Measurements from ENCODE around the gene GLS2. TPM values are rescaled to one million over a fixed set of nuclear protein-coding genes. Genes with fewer than 3 reads are reported as not detected.

The GLS2 gene
- total RNA-seq, 1 experiment from 2014 or later, result 1.3 TPM

DNA sequence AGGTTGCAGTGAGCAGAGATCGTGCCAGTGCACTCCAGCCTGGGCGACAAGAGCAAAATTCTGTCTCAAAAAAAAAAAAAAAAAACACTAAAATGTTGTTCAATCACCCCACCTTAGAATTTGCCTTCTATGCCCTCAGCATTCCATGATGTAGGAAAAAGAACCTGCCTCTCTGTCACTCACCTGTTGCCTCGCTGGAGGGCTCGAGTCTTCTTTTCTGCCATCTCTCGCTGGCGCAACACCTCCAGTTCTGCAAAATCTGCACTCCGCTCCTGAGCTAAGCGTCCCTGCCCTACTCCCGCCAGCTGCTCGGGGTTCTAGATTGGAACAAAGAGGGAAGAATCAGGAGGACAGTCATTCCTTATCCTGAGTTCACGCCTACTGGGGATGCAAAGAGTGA, 56.7 kb downstream of the GLS2 start:
- Histone ChIP-seq H3K27me3 (ENCODE audit: control insufficient read depth, insufficient read depth, low read length) (no peaks in the 10 kb centered on the region), H3K4me1 (ENCODE audit: control insufficient read depth, insufficient read depth, low read length) (no peaks in the 10 kb centered on the region), H3K36me3 (ENCODE audit: control insufficient read depth, insufficient read depth, low read length) (peaks cover 4% of the 10 kb centered on the region; the same call in 1 of the 2 replicates), H3K9me3 (ENCODE audit: control insufficient read depth, insufficient read depth, low read depth, low read length) (no peaks in the 10 kb centered on the region), H3K27ac (ENCODE audit: low read length) (no peak overlapping the region), H3K4me3 (ENCODE audit: low read depth in 2 of 2, low read length in 2 of 2) (no peak overlapping the region)
- TF ChIP-seq TCF7L2 (IDR thresholded peaks at IDR 0.05; ENCODE audit: low read depth, low read length), result no peak
- no peak for TF ChIP-seq POLR2AphosphoS5 (IDR thresholded peaks at IDR 0.05; ENCODE audit: low read depth, low read length)
- TF ChIP-seq CTCF (IDR thresholded peaks at IDR 0.05), result no peak
- no peak for TF ChIP-seq SIN3A (IDR thresholded peaks at IDR 0.05; ENCODE audit: borderline replicate concordance, insufficient read depth, low read depth, low read length)
- TF ChIP-seq REST (IDR thresholded peaks at IDR 0.05; ENCODE audit: insufficient read depth in 1 of 2, low read depth in 2 of 2, low read length in 1 of 2), result no peak
- DNase-seq (ENCODE audit: low read depth, low spot score) (no peak), ATAC-seq (no peak)
- POLR2A ChIA-PET, result no interaction called here
- CTCF ChIA-PET, result no interaction called here
- intact Hi-C loops (cut with micrococcal nuclease; ENCODE audit: unreplicated experiment) (no loop called here), in situ Hi-C loops (cut with HindIII; ENCODE audit: low pct_unique_long_range_greater_than_20kb, low sequenced_read_pairs) (no loop called here)
- BruUV-seq (replicated peaks), result no TSS peak

- ATAC-seq (no peak), DNase-seq (ENCODE audit: low read depth, low spot score) (no peak)
- intact Hi-C loops (cut with micrococcal nuclease; ENCODE audit: unreplicated experiment) (no loop called here), in situ Hi-C loops (cut with HindIII; ENCODE audit: low pct_unique_long_range_greater_than_20kb, low sequenced_read_pairs) (no loop called here)
- H3K4me3 ChIP-seq (ENCODE audit: low read depth in 2 of 2, low read length in 2 of 2), result no peak overlapping the region
- H3K36me3 ChIP-seq (ENCODE audit: control insufficient read depth, insufficient read depth, low read length), result peaks cover 13% of the 10 kb centered on the region
- no peaks in the 10 kb centered on the region for H3K27me3 ChIP-seq (ENCODE audit: control insufficient read depth, insufficient read depth, low read length)
- H3K9me3 ChIP-seq (ENCODE audit: control insufficient read depth, insufficient read depth, low read depth, low read length), result no peaks in the 10 kb centered on the region
- no peaks in the 10 kb centered on the region for H3K4me1 ChIP-seq (ENCODE audit: control insufficient read depth, insufficient read depth, low read length)
- CTCF ChIA-PET, result no interaction called here
- no peak overlapping the region for H3K27ac ChIP-seq (ENCODE audit: low read length)
- BruUV-seq (replicated peaks), result no TSS peak
- POLR2A ChIA-PET, result no interaction called here
- TF ChIP-seq SIN3A (IDR thresholded peaks at IDR 0.05; ENCODE audit: borderline replicate concordance, insufficient read depth, low read depth, low read length), result no peak
- no peak for TF ChIP-seq REST (IDR thresholded peaks at IDR 0.05; ENCODE audit: insufficient read depth in 1 of 2, low read depth in 2 of 2, low read length in 1 of 2)
- TF ChIP-seq TCF7L2 (IDR thresholded peaks at IDR 0.05; ENCODE audit: low read depth, low read length), result no peak
- no peak for TF ChIP-seq CTCF (IDR thresholded peaks at IDR 0.05)
Observed at GRCh38 chr12:56425940-56426438, 62.0 kb downstream of the GLS2 start.
